Spinal cord (tissue), 10 donors: ENCODE results near the gene LRPAP1. TPM values are rescaled to one million over a fixed set of nuclear protein-coding genes. Genes with fewer than 3 reads are reported as not detected.
"Not testable (repeated sequence)": the region's sequence is repeated elsewhere in the genome, so short reads cannot be mapped to it uniquely, and the experiment has no call there.

Source experiments
- DNase-seq, 6 donors: peaks; one replicate each; pipeline versions ENCODE4 v3.0.0 to v3.0.0-alpha.2; 2013 to 2015; ENCODE audit warnings: low spot score in 6 of 6, low read depth in 4 of 6
- H3K27ac ChIP-seq: one replicate; pipeline ENCODE4 v1.5.1; 2013; ENCODE audit warnings: low read depth, low read length, control low read depth
- H3K27me3 ChIP-seq: one replicate; pipeline ENCODE4 v1.6.1; 2013; ENCODE audit warnings: low read length; ENCODE audit not compliant: control insufficient read depth, insufficient read depth
- H3K36me3 ChIP-seq: one replicate; pipeline ENCODE4 v1.6.1; 2013; ENCODE audit warnings: low read length; ENCODE audit not compliant: control insufficient read depth, insufficient read depth
- H3K4me1 ChIP-seq: one replicate; pipeline ENCODE4 v1.6.1; 2013; ENCODE audit warnings: low read length; ENCODE audit not compliant: control insufficient read depth, insufficient read depth
- H3K4me3 ChIP-seq: one replicate; pipeline ENCODE4 v1.5.1; 2013; ENCODE audit warnings: low read depth, low read length, control low read depth
- H3K9me3 ChIP-seq: one replicate; pipeline ENCODE4 v1.6.1; 2013; ENCODE audit warnings: low read length; ENCODE audit not compliant: control insufficient read depth, insufficient read depth
- WGBS: methylation state at CpG from one replicate; pipeline ENCODE4 v1.1.5; 2013; ENCODE audit warnings: missing lambda C conversion rate; ENCODE audit not compliant: insufficient coverage; 5-methylcytosine and 5-hydroxymethylcytosine counted together
- polyA plus RNA-seq, 2 donors: library from polyadenylated mRNA; unstranded; fragments of 120-200 nt; gene quantifications; one replicate each; pipeline ENCODE4 v1.2.1, GENCODE V29; 2013; ENCODE audit not compliant: insufficient read length in 2 of 2
- total RNA-seq, 2 donors: library from RNA; depleted of rRNA in 1 of 2; stranded (reverse); fragments of 120-200 nt in 1 of 2; fragments of >200 nt in 1 of 2; gene quantifications; one replicate each; pipeline versions ENCODE4 v1.2.3 to v1.2.4, GENCODE V29; 2013 to 2014
- donor health status: healthy.

The LRPAP1 gene
- total and polyA plus RNA-seq, 4 donors, result 47.1 to 201 (median 139) TPM

DNA sequence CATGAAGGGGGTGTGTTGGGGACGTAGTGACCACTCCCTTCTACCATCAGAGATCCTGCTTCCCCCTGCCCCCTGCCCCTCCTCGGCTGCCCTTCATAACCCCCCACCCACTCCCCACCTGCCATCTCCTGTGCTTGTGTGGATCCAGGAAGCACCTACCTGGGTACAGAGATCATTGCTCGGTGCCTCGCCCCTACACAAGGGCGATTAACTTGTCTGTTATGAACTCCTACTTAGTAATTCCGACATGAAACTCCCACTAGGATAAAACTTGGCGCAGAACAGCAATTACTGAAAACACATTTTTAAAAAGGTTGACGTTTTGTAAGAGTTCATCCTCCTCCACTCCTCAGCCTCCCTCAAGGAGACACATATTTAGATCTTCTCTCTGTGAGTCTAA lies 11.2 kb upstream of the LRPAP1 start:
- WGBS, result 93% methylated on average over 5 of the region's 8 CpGs
- not testable (repeated sequence) for H3K36me3 ChIP-seq

DNA sequence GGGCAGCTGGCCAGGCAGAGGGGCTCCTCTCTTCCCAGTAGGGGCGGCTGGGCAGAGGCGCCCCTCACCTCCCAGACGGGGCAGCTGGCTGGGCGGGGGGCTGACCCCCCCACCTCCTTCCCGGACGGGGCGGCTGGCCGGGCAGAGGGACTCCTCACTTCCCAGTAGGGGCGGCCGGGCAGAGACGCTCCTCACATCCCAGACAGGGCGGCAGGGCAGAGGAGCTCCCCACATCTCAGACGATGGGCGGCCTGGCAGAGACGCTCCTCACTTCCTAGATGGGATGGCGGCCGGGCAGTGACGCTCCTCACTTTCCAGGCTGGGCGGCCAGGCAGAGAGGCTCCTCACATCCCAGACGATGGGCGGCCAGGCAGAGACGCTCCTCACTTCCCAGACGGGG lies 6.7 kb upstream of the LRPAP1 start:
- not testable (repeated sequence) for H3K27ac ChIP-seq, DNase-seq, H3K9me3 ChIP-seq, H3K4me3 ChIP-seq, H3K4me1 ChIP-seq, H3K36me3 ChIP-seq, H3K27me3 ChIP-seq
- WGBS, result over 99% methylated on average over 14 of the region's 23 CpGs

More for the DNA sequence above, 11.2 kb upstream of the LRPAP1 start:
- H3K9me3 ChIP-seq, H3K4me3 ChIP-seq, H3K27me3 ChIP-seq, DNase-seq, H3K4me1 ChIP-seq, H3K27ac ChIP-seq: not testable (repeated sequence)

DNA sequence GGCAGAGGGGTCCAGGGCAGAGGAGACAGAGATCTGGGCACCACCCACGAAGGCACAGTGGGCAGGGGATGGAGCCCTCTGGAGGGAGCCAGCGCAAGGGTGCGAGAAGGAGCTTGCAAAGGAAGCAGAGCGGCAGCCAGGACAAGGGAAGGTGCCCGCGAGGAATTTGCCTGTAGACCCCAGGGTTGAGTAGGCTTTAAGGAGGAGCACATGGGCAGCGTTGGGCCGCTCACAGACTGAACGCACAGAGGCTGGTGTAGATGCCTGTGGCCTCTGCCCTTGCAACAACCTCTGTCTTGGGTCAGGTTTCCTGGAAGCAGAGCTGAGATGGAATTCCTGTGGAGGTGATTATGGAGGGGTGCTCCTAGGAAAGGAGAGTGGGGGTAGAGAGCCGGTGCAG lies 3.6 kb upstream of the LRPAP1 start:
- H3K27me3 ChIP-seq, H3K27ac ChIP-seq, H3K4me3 ChIP-seq, DNase-seq, H3K36me3 ChIP-seq, H3K9me3 ChIP-seq: not testable (repeated sequence)
- 92% methylated on average over 7 of the region's 10 CpGs for WGBS
- peaks cover 21% of the 10 kb centered on the region for H3K4me1 ChIP-seq

DNA sequence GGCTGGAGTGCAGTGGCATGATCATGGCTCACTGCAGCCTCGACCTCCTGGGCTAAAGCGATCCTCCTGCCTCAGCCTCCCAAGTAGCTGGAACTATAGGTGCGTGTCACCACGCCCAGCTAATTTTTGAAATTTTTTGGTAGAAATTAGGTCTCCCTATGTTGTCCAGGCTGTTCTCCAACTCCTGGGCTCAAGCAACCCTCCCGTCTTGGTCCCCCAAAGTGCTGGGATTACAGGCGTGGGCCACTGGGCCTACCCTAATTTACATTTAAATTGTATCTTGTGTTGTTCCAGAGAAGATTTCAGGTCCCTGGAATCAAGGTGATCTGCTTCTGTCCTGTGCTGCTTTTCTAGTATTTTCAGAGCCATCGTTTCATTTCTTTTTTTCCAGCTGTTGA lies 1.2 kb upstream of the LRPAP1 start:
- 96% methylated on average over 5 of the region's 7 CpGs for WGBS
- Histone ChIP-seq H3K9me3 (no peaks in the 10 kb centered on the region), H3K4me1 (peaks cover 38% of the 10 kb centered on the region), H3K4me3 (no peak overlapping the region), H3K36me3 (peaks cover 19% of the 10 kb centered on the region), H3K27ac (no peak overlapping the region), H3K27me3 (no peaks in the 10 kb centered on the region)
- no peak for DNase-seq

DNA sequence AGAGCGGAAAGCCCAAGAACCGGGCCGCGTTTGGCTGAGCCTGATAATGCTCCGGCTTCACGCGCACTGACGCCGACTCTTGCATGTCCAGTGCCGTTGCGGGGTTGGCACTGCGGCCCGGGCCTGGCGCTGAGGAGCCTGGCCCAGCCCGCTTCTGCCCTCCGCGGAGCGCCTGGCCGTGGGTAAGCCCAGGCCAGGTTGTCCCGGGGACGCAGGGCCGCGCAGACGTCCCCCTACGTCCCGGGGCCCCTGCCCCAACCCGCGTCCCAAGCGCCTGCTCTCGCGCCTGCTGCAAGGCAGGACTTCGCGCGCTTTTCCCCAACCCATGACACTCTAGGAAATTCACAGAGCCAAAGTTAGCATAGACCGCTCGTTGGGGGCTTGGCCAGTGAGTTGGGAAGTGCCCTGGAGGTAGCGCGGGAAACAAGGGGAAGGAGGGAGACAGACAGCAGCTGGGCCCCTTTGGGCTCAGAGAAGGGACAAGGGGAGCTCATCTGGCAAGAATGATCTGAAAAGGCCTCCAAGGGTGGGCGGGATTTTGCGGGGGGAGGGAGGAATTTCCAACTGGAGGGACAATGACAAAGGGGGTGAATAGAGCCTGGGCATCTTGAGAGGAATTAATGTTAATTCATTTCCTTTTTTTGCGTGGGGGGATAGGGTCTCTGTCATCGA lies 665 bp upstream of the LRPAP1 start:
- Histone ChIP-seq H3K9me3 (no peaks in the 10 kb centered on the region), H3K4me3 (peak overlapping the region; percentile 90), H3K27ac (peak overlapping the region; percentile 25), H3K4me1 (peaks cover 43% of the 10 kb centered on the region), H3K36me3 (peaks cover 25% of the 10 kb centered on the region), H3K27me3 (no peaks in the 10 kb centered on the region)
- 12% methylated on average over 36 of the region's 42 CpGs for WGBS
- DNase-seq, result no peak

DNA sequence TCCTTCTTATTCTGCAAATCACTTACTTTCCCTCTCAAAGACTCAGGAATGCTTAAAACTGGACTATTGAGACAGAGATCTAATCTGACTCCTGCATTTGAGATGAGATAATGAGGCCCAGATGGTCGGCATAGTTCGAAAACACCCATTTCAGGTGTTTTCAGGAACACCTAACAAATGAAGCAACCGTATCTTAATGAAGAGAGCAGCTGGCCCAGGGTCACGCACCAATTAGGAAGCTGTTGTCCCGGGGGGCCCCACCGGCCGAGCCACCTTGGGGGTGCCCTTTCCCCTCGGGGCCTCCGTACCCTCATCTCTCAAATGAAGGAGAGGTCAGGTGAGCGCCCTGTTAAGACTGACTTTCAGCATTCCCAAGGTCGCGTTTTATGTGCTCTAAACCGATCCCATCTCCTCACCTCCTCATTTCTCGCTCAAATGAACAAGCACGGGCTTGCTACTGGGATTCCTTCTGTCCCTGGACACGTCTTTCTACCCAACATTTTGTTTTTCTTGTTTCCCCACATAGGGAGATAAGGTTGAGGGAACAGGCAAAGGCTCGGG lies 824 bp downstream of the LRPAP1 start:
- no peaks in the 10 kb centered on the region for H3K27me3 ChIP-seq
- peak in 1 of 6 donors; percentile 9 for DNase-seq
- no peaks in the 10 kb centered on the region for H3K9me3 ChIP-seq
- no peak overlapping the region for H3K27ac ChIP-seq
- peaks cover 53% of the 10 kb centered on the region for H3K4me1 ChIP-seq
- H3K4me3 ChIP-seq, result peak overlapping the region; percentile 90
- H3K36me3 ChIP-seq, result peaks cover 40% of the 10 kb centered on the region
- WGBS, result 7% methylated on average over 11 of the region's 17 CpGs

DNA sequence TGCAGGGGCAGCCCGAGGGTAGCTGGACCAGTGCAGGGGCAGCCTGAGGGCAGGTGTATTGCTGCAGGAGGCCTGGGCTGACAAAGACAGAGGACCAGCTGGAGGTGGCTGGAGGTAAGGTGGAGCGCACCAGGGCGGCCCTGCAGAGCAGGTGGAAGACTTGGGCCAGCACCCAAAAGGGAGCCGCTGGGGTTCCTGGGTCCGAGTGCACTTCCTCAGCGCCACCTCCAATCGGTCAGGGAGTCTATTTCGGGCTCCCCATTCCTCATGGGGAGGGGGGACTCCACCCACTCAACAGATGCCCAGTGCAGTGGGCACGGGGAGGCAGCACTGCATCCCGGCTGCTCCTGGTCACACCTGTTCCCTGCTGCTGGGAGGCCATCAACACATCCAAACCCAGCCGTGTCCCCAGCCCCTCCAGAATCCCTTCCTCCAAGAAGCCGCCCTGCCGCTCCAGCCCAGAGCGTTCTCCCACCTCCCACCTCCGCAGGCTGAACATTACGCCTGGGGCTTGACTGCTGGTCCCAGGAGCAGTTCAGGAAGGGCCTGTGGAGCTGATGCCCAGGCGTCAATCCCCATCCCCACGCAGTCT lies 1.5 kb downstream of the LRPAP1 start:
- no peak overlapping the region for H3K27ac ChIP-seq
- 66% methylated on average over 18 of the region's 18 CpGs for WGBS
- peak overlapping the region; percentile 90 for H3K4me3 ChIP-seq
- no peaks in the 10 kb centered on the region for H3K9me3 ChIP-seq
- no peak for DNase-seq
- peaks cover 53% of the 10 kb centered on the region for H3K4me1 ChIP-seq
- peaks cover 46% of the 10 kb centered on the region for H3K36me3 ChIP-seq
- no peaks in the 10 kb centered on the region for H3K27me3 ChIP-seq

DNA sequence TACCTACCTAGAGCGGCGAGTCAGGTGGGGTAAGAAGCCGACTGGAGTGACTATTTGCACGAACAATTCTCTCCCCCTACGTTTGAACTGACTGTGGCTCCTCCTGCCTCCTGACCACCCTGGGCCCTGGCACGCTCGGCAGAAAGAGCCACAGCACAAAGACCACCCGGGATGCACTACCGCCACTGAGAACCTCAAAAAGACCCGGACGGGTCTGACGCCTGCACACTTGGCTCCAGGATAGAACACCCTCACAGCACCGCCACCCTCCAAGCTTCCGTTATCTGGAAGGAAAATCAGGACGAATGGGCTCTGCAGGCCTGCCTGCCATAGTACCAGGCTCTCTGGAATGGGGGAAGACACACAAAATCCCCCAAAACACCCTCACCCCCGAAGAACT lies 2.2 kb downstream of the LRPAP1 start:
- WGBS, result 45% methylated on average over 14 of the region's 16 CpGs
- peaks cover 53% of the 10 kb centered on the region for H3K36me3 ChIP-seq
- no peak overlapping the region for H3K27ac ChIP-seq
- H3K4me1 ChIP-seq, result peaks cover 55% of the 10 kb centered on the region
- DNase-seq, result no peak
- H3K27me3 ChIP-seq, result no peaks in the 10 kb centered on the region
- no peaks in the 10 kb centered on the region for H3K9me3 ChIP-seq
- no peak overlapping the region for H3K4me3 ChIP-seq

DNA sequence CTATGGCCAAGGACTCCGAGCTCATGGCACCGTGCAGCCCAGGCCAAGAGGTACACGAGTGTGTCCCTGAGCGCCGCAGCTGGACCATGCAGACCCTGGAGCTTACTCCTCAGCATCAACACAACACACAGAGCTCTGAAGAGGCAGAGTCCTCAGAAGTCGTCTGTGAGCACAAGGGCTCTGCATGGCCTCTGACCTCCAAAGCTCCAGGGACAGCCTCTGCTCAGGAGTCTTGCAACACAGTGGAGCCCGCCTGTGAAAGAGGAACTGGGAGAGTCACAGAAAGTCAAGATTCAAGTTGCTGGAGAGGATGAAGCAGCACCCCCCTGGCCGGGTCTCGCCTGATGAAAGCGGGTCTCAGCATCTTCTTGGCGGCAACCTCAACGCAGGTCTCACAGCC lies 2.9 kb downstream of the LRPAP1 start:
- H3K27ac ChIP-seq, result no peak overlapping the region
- WGBS, result 82% methylated on average over 11 of the region's 12 CpGs
- H3K9me3 ChIP-seq, result no peaks in the 10 kb centered on the region
- DNase-seq, result no peak
- peaks cover 57% of the 10 kb centered on the region for H3K4me1 ChIP-seq
- H3K36me3 ChIP-seq, result peaks cover 60% of the 10 kb centered on the region
- no peak overlapping the region for H3K4me3 ChIP-seq
- no peaks in the 10 kb centered on the region for H3K27me3 ChIP-seq
